Fibroblast of skin of left biceps (primary cell): Measurements from ENCODE around the gene MED9.

ENCODE experiments used
- DNase-seq, 2 experiments: peaks; one replicate each; pipeline ENCODE4 v3.0.0-alpha.2; 2013; ENCODE audit warnings: low read depth in 2 of 2

Gene MED9

GRCh38 chr17:17537311-17538099 lies 60.7 kb downstream of the MED9 start:
- no peak for DNase-seq

GRCh38 chr17:17538417-17539391 lies 61.9 kb downstream of the MED9 start:
- DNase-seq: no peak

DNA sequence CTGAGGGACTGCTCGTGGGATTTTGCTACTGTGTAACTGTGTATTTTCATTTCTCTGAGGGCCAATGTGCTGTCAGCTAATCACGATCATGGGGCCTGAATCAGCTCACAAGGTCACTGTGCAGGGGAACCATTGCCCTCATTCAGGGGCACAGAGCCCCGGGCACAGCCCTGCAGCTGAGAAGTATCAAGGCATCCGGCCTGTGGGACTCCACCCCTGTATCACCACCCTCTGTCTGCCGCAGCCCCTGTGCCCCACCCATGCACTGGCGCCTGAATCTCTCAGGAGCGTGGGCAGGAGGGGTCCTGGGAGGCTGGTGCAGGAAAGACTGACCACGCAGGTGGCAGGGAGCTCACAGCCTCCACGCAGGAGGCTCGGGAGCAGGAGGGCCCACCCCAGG lies 62.8 kb downstream of the MED9 start:
- DNase-seq: no peak

GRCh38 chr17:17540278-17540906 lies 63.6 kb downstream of the MED9 start:
- no peak for DNase-seq

- DNase-seq: no peak
These were observed 64.3 kb downstream of the MED9 start for GRCh38 chr17:17540935-17541639.

DNA sequence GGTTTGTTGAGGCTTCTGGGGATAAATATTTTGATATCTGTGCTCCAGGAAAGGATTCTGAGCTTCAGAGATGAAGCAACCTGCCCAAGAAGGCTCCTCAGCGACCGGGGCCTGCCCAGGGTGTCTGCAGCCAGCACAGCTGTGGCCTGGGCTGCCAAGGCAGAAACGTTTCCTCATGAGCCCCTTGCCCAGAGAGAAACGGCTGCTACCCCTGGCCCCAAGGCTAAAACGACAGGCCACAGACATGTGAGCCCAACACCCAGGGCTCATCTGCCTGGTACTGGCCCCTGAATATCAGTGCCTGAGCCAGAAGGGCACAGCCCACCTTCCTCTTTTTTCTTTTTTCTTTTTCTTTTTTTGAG lies 64.8 kb downstream of the MED9 start:
- no peak for DNase-seq
